ENCODE results near the gene KIAA0586.

GRCh38 chr14:58466459-58466858 is 38.9 kb downstream of the KIAA0586 start:
- TF ChIP-seq MAX (IDR thresholded peaks at IDR 0.05; ENCODE audit: insufficient read depth, insufficient read length) (no peak), POLR2A (IDR thresholded peaks at IDR 0.05; ENCODE audit: low read depth, low read length) (no peak)
